Activated T-helper 1 cell treated with Interleukin-2 at 50 U/mL for 16 hours (primary cell): ENCODE data around the gene GAK.

Experiments
- DNase-seq: peaks from one replicate; pipeline ENCODE4 v3.0.0-alpha.2; 2020; ENCODE audit warnings: low read depth

Gene GAK

GRCh38 chr4:827209-828081 lies 104.7 kb downstream of the GAK start:
- DNase-seq: no peak

DNA sequence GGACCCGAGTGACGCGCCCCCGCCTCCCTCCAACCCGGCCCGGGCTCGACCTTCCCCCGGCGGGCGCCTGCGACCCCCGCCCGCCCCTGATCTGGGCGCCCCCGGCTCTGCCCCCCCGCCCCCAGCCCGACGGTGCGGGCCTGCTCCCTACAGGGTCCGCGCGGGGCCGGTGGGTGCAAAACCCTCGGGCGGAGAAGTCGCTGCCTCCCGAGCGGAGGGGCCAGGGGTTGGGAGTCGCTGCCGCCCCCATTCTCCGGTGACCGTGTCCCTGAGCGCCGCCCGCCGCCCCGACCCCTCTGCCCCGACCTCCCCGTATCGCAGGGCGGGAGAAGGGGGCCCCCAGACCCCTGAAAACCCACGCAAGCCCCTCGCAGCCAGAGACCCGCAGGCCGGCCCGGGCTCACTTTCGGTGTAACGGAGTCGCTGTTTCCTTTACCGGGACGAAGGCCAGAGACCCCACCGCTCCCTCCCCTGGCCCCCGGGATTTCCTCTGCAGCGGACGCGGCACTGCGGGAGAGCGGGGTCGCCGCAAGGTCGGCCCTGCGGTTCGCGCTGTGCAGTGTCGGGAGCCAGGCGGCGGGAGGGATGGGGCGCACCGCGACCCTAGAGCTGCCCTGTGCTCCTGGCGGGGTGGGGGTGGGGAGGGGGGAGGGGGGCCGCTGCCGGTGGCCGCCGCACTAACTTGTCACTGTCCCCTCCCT lies 105.5 kb downstream of the GAK start:
- no peak for DNase-seq

DNA sequence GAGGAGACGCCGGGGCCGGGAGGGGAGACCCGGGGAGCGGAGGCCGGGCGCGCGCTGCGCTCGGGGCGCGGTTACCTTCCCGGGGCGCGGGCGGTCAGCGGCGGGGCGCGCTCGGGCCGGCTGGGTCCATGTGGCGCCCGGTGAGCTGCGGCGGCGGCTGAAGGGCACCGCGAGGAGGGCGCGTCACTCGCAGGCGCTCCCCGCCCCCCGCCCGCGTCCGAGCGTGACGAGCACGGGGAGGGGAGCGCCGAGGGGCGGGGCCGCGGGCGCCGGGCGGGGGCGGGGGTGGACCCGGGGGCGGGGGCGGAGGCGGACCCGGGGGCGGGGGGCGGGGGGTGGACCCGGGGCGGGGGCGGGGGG lies 106.2 kb downstream of the GAK start, which contains the start of gene CPLX1:
Gene CPLX1 (minus strand): TSS at position 159 of the 360 bp plus-strand sequence. CDS start 1,607 bp downstream, outside the sequence.
- no peak for DNase-seq

DNA sequence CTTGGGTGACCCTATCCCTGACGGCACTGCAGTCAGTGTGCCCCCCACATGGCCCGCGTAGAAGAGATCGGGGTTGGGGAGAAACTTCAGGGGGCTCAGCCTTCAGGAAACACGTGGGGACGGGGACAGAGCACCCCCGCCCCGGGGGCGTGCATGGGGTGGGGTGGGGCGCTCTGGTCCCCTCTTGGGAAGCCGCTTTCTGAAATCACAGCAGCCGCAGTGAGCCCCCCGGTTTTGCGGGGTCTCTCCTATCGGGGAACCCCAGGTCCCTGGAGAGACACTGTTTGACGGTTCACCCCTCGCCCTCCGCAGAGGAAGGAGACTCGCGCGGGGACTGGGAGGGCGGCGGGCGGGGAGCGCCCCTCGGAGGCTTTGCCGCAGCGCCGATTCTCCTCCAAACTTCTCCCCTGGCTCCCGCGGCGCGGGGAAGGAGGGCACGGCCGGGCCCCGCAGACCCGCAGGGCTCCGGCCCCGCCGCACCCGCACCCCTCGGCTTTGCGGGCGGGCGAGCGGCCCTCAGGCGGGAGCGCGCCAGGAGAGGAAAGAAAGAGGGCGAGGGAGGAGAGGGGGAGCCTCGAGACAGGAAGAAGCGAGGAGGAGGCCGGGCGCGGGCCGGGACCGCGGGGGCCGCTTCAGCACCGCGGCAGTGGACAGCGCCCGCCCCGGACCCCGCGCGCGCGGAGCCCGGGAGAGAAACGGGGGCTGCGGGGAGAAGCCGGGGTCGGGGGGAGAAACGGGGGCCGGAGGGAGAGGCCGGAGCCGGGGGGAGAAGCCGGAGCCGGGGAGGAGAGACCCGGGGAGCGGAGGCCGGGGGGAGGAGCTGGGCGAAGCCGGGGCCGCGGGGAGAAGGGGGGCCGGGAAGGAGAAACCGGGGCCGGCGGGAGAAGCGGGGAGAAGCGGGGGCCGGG lies 106.8 kb downstream of the GAK start:
- no peak for DNase-seq

GRCh38 chr4:824461-825062 lies 107.6 kb downstream of the GAK start:
- DNase-seq: no peak

- DNase-seq: no peak
These were observed 108.2 kb downstream of the GAK start for GRCh38 chr4:823761-824460.

DNA sequence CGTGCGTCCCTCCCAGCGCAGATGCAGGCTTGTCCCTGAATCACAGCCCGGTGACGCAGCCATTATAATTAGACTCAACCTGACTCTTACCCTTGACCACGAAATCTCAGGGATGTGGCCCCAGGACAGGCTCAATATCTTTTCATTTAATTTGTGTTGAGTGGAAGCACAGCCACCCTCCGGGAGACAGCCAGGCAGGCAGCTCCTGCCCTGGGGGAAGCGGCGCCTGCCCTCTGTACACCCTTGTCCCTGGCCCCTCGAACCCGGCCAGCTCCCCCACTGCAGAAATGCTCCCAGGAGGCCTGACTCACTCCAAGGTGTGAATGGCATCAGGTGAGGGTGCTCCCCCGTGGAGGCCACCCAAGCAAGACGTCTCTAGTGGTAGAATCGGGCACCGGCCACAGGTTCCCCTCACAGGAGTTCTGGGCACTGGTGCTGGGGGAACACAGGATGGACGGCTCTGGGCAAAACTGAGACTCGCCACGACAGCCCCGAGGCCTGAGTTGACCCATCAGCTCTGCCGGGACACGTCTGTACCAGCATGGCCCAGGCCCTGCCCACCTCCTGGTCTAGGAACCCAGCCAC lies 108.8 kb downstream of the GAK start:
- no peak for DNase-seq

GRCh38 chr4:822361-823175 lies 109.5 kb downstream of the GAK start:
- no peak for DNase-seq

GRCh38 chr4:821631-822030 lies 110.5 kb downstream of the GAK start:
- DNase-seq: no peak

- no peak for DNase-seq
These were observed 110.9 kb downstream of the GAK start for GRCh38 chr4:821181-821591.

- no peak for DNase-seq
These were observed 111.6 kb downstream of the GAK start for GRCh38 chr4:820230-821172.

DNA sequence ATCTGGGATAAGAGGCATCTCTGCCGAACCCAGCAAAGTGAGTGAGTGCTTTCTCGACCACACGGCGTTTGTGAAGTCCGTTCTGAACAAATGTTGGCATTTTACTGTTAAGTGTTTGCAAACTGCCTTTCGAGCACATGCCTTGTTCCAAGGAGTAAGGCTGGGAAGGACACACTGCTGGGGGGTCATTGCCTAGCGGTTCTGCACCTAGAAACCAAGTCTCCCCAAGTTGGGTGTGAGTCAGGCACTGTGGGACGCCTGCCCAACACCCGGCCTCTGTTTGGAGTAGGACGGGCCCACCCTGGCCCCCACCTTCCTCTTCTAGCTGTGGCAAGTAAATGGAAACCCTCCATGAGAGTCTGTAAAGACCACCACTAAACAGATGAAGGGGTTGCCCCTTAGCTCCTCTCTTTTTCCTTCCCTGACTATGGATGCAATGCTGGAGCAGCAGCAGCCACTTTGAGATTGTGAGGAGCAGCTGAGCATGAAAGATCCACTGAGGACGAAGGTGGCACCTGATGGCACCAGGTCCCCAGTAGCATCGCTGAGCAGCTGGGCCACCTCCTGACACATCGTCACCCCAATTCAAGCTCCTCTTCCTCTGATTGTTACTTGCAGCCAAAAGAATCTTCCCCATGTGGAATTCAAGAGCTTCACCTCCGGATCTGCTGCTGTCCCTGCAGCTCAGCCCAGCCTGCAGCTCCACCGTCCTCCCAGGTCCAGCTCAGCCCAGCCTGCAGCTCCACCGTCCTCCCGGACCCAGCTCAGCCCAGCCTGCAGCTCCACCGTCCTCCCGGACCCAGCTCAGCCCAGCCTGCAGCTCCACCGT lies 112.5 kb downstream of the GAK start:
- no peak for DNase-seq

- no peak for DNase-seq
These were observed 113.8 kb downstream of the GAK start for GRCh38 chr4:818106-818921.

GRCh38 chr4:815464-816146 lies 116.5 kb downstream of the GAK start:
- no peak for DNase-seq

DNA sequence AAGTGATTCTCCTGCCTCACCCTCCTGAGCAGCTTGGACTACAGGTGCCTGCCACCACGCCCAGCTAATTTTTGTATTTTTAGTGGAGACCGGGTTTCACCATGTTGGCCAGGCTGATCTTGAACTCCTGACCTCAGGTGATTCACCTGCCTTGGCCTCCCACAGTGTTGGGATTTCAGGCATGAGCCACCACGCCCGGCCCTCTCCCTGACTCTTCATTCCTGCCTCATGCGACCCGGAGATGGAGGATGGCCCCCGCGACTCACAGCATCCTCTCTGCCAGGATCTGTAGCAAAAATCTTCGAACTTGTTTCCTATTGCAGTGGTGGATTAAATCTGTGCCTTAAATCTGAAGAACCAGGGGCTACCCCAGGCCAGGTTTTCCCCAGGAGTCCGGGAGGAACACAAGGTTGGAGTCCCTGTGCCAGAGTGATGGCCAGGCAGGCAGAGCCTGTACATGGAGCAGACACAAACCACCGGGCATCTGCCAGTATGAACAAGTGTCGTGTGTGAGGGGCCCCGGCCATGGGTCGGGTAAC lies 117.7 kb downstream of the GAK start:
- DNase-seq: no peak

- DNase-seq: no peak
These were observed 118.2 kb downstream of the GAK start for GRCh38 chr4:813900-814299.
